Endothelial cell of umbilical vein (primary cell): ENCODE measurements around the gene CTR9.
"Not testable (repeated sequence)": the region's sequence is repeated elsewhere in the genome, so short reads cannot be mapped to it uniquely, and the experiment has no call there.

Experiments
- EZH2 ChIP-seq: IDR thresholded peaks from 2 replicates; pipeline ENCODE4 v1.6.1; 2012; ENCODE audit warnings: borderline replicate concordance, low read depth, mild to moderate bottlenecking, moderate library complexity, low read length, inconsistent platforms; ENCODE audit not compliant: severe bottlenecking
- JUN ChIP-seq: IDR thresholded peaks from 2 replicates; pipeline ENCODE4 v1.6.1; 2011; ENCODE audit warnings: borderline replicate concordance, low read depth; ENCODE audit not compliant: insufficient read length, insufficient read depth
- MYC ChIP-seq: IDR thresholded peaks from one replicate; pipeline ENCODE4 v1.6.1; 2011; ENCODE audit warnings: mild to moderate bottlenecking, low read depth, low read length
- POLR2A ChIP-seq: IDR thresholded peaks from 2 replicates; pipeline ENCODE4 v1.6.1; 2012; ENCODE audit warnings: low read depth, mild to moderate bottlenecking, control low read depth, low read length
- POLR2AphosphoS5 ChIP-seq: IDR thresholded peaks from 2 replicates; pipeline ENCODE4 v1.6.1; 2012; ENCODE audit warnings: low read depth, mild to moderate bottlenecking, control low read depth, low read length, moderate library complexity; ENCODE audit not compliant: insufficient read depth
- TF ChIP-seq, protein P1 (sequence below), 2 donors: IDR thresholded peaks; 1 replicate in 1 of 2; 2 replicates in 1 of 2; pipeline ENCODE4 v1.5.1; 2011; ENCODE audit warnings: low read length in 2 of 2, mild to moderate bottlenecking in 2 of 2, moderate library complexity in 2 of 2, control low read depth in 1 of 2, inconsistent platforms in 1 of 2, low read depth in 1 of 2; ENCODE audit not compliant: insufficient read depth in 1 of 2; ENCODE audit errors: extremely low read depth in 1 of 2
- TF ChIP-seq, protein P2 (sequence below): IDR thresholded peaks from 2 replicates; pipeline ENCODE4 v1.6.1; 2011; ENCODE audit not compliant: insufficient read depth, insufficient read length

DNA sequence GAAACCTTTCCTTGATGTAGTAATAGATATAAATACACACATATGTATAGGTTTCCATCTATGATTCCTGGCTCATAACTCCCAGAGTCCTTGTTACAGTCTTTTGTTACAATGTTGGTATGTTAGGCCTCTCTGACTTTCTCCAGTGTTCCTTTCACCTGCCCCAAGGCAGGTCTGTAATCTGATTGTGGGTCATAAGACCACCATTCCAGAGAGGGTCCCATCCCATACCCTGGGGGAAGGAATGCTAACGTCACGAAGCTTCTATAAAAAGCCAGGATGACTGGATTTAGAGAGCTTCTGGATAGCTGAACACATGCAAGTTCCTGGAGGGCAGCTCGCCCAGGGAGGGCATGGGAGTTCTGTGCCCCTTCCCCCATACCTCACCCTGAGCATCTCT, 71.4 kb downstream of the CTR9 start:
- TF ChIP-seq, protein P1, sequence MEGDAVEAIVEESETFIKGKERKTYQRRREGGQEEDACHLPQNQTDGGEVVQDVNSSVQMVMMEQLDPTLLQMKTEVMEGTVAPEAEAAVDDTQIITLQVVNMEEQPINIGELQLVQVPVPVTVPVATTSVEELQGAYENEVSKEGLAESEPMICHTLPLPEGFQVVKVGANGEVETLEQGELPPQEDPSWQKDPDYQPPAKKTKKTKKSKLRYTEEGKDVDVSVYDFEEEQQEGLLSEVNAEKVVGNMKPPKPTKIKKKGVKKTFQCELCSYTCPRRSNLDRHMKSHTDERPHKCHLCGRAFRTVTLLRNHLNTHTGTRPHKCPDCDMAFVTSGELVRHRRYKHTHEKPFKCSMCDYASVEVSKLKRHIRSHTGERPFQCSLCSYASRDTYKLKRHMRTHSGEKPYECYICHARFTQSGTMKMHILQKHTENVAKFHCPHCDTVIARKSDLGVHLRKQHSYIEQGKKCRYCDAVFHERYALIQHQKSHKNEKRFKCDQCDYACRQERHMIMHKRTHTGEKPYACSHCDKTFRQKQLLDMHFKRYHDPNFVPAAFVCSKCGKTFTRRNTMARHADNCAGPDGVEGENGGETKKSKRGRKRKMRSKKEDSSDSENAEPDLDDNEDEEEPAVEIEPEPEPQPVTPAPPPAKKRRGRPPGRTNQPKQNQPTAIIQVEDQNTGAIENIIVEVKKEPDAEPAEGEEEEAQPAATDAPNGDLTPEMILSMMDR (IDR thresholded peaks at IDR 0.05; ENCODE audit: extremely low read depth in 1 of 2, insufficient read depth in 1 of 2, low read depth in 1 of 2, low read length in 2 of 2) = not testable (repeated sequence)
- TF ChIP-seq POLR2A, POLR2AphosphoS5, EZH2, MYC, JUN: not testable (repeated sequence)
- TF ChIP-seq, protein P2, sequence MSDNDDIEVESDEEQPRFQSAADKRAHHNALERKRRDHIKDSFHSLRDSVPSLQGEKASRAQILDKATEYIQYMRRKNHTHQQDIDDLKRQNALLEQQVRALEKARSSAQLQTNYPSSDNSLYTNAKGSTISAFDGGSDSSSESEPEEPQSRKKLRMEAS = not testable (repeated sequence)
